BLaER1 (cell line): ENCODE measurements around the gene PTPRG.
A peak's percentile ranks its signal among the peaks of the same experiment; 100 is the strongest.

ENCODE experiments used
- H3K27ac ChIP-seq: shearing (Covaris generic); formaldehyde crosslinking; 2 replicates; pipeline ENCODE4 v1.8.1; 2022
- H3K27me3 ChIP-seq: shearing (Covaris generic); formaldehyde crosslinking; 2 replicates; pipeline ENCODE4 v1.8.1; 2022
- H3K36me3 ChIP-seq: shearing (Covaris generic); formaldehyde crosslinking; 2 replicates; pipeline ENCODE4 v1.8.1; 2022
- H3K4me1 ChIP-seq: shearing (Covaris generic); formaldehyde crosslinking; 2 replicates; pipeline ENCODE4 v1.8.1; 2022
- H3K4me2 ChIP-seq: shearing (Covaris generic); formaldehyde crosslinking; 2 replicates; pipeline ENCODE4 v1.8.1; 2022
- H3K4me3 ChIP-seq: shearing (Covaris generic); formaldehyde crosslinking; 2 replicates; pipeline ENCODE4 v1.8.1; 2022
- H3K9ac ChIP-seq: shearing (Covaris generic); formaldehyde crosslinking; 2 replicates; pipeline ENCODE4 v1.8.1; 2022
- H3K9me3 ChIP-seq: shearing (Covaris generic); formaldehyde crosslinking; 2 replicates; pipeline ENCODE4 v1.8.1; 2022
- H4K20me1 ChIP-seq: shearing (Covaris generic); formaldehyde crosslinking; 2 replicates; pipeline ENCODE4 v1.8.1; 2022
- Cebpa-rat ChIP-seq: shearing (Covaris generic); IDR thresholded peaks from 2 replicates; pipeline ENCODE4 v1.8.1; 2022

PTPRG gene

GRCh38 chr3:61928776-61929314 is 367.5 kb downstream of the PTPRG start:
- Histone ChIP-seq H3K27me3 (no peaks in the 10 kb centered on the region), H3K4me2 (no peak overlapping the region), H3K4me3 (no peak overlapping the region), H4K20me1 (no peaks in the 10 kb centered on the region), H3K36me3 (no peaks in the 10 kb centered on the region), H3K4me1 (peaks cover 41% of the 10 kb centered on the region), H3K9me3 (no peaks in the 10 kb centered on the region), H3K27ac (no peak overlapping the region), H3K9ac (no peak overlapping the region)
- no peak for TF ChIP-seq Cebpa-rat

DNA sequence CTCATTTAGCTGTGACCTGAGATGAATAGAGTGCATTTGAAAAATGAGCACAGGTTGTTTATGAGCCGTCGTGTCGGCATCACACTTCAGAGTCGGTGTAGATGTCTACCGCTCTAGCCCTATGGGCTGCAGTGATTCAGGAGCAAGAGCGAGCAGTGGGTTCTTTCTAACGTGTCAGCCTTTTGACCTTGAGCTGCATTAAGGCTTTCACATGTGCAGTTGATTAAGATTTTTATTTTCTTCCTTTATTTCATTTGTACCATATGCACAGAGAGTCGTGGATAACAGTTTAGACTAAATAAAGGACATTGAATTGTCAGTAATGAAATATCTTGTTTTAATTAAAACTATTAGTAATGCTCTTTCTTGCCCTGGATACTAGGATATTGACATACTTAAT is 368.2 kb downstream of the PTPRG start:
- H4K20me1 ChIP-seq, result no peaks in the 10 kb centered on the region
- 0 out of 2 replicates have a peak, but pooled peaks cover 5% of the 10 kb centered on the region for H3K36me3 ChIP-seq
- no peak overlapping the region for H3K9ac ChIP-seq
- no peak for TF ChIP-seq Cebpa-rat
- H3K27me3 ChIP-seq, result no peaks in the 10 kb centered on the region
- H3K4me1 ChIP-seq, result peaks cover 33% of the 10 kb centered on the region
- H3K4me3 ChIP-seq, result no peak overlapping the region
- H3K27ac ChIP-seq, result no peak overlapping the region
- H3K4me2 ChIP-seq, result no peak overlapping the region
- H3K9me3 ChIP-seq, result peaks cover 5% of the 10 kb centered on the region

DNA sequence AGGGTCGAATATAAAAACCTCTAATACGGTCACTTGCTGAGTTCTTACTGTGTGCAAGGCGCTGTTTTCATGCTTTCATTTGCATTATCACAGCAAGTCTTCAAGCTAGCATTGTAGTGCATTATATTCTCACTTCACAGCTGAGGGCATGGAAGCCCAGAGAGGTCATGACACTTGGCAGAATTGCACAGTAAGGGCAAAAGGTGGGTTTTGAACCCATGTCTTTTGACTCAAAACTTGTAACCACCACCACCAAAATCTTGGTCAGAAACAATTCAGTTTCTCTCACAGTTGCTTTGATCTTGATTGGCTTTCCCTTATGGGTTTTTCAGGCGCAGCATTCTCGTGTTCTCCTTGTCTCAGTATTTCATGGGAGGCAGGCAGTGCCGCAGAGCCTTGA is 371.1 kb downstream of the PTPRG start:
- Histone ChIP-seq H3K36me3 (peaks cover 9% of the 10 kb centered on the region; the same call in 1 of the 2 replicates), H3K27me3 (no peaks in the 10 kb centered on the region), H3K4me2 (no peak overlapping the region), H3K4me3 (no peak overlapping the region), H4K20me1 (no peaks in the 10 kb centered on the region), H3K9ac (no peak overlapping the region), H3K9me3 (peaks cover 9% of the 10 kb centered on the region), H3K27ac (no peak overlapping the region), H3K4me1 (peaks cover 18% of the 10 kb centered on the region)
- TF ChIP-seq Cebpa-rat, result no peak

DNA sequence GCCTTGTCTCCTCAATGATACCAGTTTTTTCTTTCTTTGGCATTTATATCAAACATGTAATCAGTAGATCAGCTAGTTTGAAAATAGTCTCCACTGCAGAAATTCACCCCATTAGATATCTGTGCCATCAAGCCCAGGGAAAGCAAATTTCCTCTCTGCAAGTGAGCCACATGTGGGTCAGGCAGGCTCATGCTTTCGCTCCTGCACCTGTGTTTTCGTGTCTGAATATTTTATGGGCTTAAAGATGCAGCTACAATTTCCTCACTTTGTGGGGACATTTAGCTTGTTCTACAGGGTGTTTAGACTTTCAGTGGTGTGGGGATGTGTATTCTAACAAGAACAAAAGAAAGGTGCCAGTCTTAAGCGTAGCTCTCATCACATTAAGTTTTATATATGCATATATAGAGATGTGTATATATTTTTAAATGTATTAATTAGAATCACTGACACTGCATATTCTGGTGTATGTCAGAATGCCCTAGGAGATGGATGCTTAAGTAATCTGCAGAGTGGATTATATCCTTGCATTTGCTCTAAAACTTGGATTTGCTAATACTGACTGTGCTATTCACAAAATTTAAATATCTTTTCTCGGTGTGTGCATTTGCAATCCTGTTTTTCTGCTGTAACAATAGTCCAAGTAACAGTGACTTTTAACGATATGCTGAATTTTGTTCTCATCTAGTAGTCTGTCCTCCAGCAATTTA is 372.6 kb downstream of the PTPRG start:
- Histone ChIP-seq H3K4me1 (peaks cover 11% of the 10 kb centered on the region), H3K4me3 (no peak overlapping the region), H3K9me3 (peaks cover 9% of the 10 kb centered on the region), H3K27me3 (no peaks in the 10 kb centered on the region), H3K36me3 (peaks cover 9% of the 10 kb centered on the region; the same call in 1 of the 2 replicates), H3K4me2 (no peak overlapping the region), H3K27ac (no peak overlapping the region), H4K20me1 (no peaks in the 10 kb centered on the region), H3K9ac (no peak overlapping the region)
- TF ChIP-seq Cebpa-rat, result no peak

- Histone ChIP-seq H3K27me3 (no peaks in the 10 kb centered on the region), H3K36me3 (peaks cover 9% of the 10 kb centered on the region; the same call in 1 of the 2 replicates), H3K9ac (no peak overlapping the region), H3K4me3 (no peak overlapping the region), H4K20me1 (no peaks in the 10 kb centered on the region), H3K4me2 (no peak overlapping the region), H3K27ac (no peak overlapping the region), H3K9me3 (peaks cover 9% of the 10 kb centered on the region), H3K4me1 (peaks cover 11% of the 10 kb centered on the region)
- TF ChIP-seq Cebpa-rat, result no peak
Observed at GRCh38 chr3:61934505-61934871, 373.1 kb downstream of the PTPRG start.

GRCh38 chr3:61935814-61936213 is 374.4 kb downstream of the PTPRG start:
- H3K9me3 ChIP-seq, result peaks cover 9% of the 10 kb centered on the region
- peaks cover 11% of the 10 kb centered on the region for H3K4me1 ChIP-seq

GRCh38 chr3:61936344-61936937 is 375.1 kb downstream of the PTPRG start:
- Histone ChIP-seq H3K27ac (no peak overlapping the region), H3K4me2 (peak overlapping the region; percentile 13), H3K27me3 (no peaks in the 10 kb centered on the region), H3K4me1 (peaks cover 11% of the 10 kb centered on the region), H3K9ac (no peak overlapping the region), H3K9me3 (peaks cover 15% of the 10 kb centered on the region), H3K4me3 (no peak overlapping the region), H3K36me3 (peaks cover 9% of the 10 kb centered on the region; the same call in 1 of the 2 replicates), H4K20me1 (no peaks in the 10 kb centered on the region)
- TF ChIP-seq Cebpa-rat, result no peak

More at GRCh38 chr3:61935814-61936213, 374.4 kb downstream of the PTPRG start:
- Histone ChIP-seq H3K4me3 (no peak overlapping the region), H3K36me3 (peaks cover 9% of the 10 kb centered on the region; the same call in 1 of the 2 replicates), H3K27me3 (no peaks in the 10 kb centered on the region), H3K9ac (no peak overlapping the region), H3K27ac (no peak overlapping the region), H3K4me2 (no peak overlapping the region), H4K20me1 (no peaks in the 10 kb centered on the region)
- no peak for TF ChIP-seq Cebpa-rat

- Histone ChIP-seq H3K4me3 (no peak overlapping the region), H3K36me3 (peaks cover 9% of the 10 kb centered on the region; the same call in 1 of the 2 replicates), H3K4me2 (no peak overlapping the region; the same call in 1 of the 2 replicates), H3K27me3 (no peaks in the 10 kb centered on the region), H3K4me1 (peaks cover 11% of the 10 kb centered on the region), H4K20me1 (no peaks in the 10 kb centered on the region), H3K9ac (no peak overlapping the region), H3K9me3 (peaks cover 25% of the 10 kb centered on the region), H3K27ac (no peak overlapping the region)
- TF ChIP-seq Cebpa-rat, result no peak
Observed at GRCh38 chr3:61937477-61937876, 376.1 kb downstream of the PTPRG start.

GRCh38 chr3:61938878-61939549 is 377.6 kb downstream of the PTPRG start:
- H3K4me2 ChIP-seq, result no peak overlapping the region
- peaks cover 19% of the 10 kb centered on the region for H3K4me1 ChIP-seq
- no peak overlapping the region for H3K4me3 ChIP-seq
- no peaks in the 10 kb centered on the region for H4K20me1 ChIP-seq
- no peak overlapping the region for H3K27ac ChIP-seq
- no peak overlapping the region for H3K9ac ChIP-seq
- peaks cover 33% of the 10 kb centered on the region for H3K9me3 ChIP-seq
- no peak for TF ChIP-seq Cebpa-rat
- H3K27me3 ChIP-seq, result no peaks in the 10 kb centered on the region
- peaks cover 9% of the 10 kb centered on the region; the same call in 1 of the 2 replicates for H3K36me3 ChIP-seq

DNA sequence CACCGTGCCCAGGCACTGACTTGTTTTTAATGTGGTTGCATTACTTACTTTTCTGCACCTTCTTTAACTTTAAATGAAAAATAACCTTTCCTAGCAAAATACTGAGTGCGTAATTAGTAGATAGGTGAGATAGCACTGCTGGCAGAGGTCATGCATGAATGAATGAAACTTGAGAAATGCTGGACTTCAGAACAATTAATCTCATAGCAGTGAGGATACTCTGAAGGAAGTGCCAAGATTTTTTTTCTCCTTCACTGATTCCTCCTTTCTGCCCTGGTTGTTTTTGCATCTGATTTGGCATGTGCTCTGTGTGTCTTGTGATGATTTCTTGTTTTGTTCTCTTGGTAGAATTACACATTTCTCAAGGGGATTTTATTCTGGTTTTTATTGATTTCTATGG is 378.9 kb downstream of the PTPRG start:
- Histone ChIP-seq H3K9ac (no peak overlapping the region), H3K36me3 (no peaks in the 10 kb centered on the region), H4K20me1 (no peaks in the 10 kb centered on the region), H3K27ac (no peak overlapping the region), H3K27me3 (no peaks in the 10 kb centered on the region), H3K4me2 (no peak overlapping the region), H3K4me3 (no peak overlapping the region), H3K9me3 (peaks cover 24% of the 10 kb centered on the region), H3K4me1 (peaks cover 28% of the 10 kb centered on the region)
- TF ChIP-seq Cebpa-rat, result no peak
